K562 (cell line): Measurements from ENCODE around the gene PRICKLE4. TPM values are rescaled to one million over a fixed set of nuclear protein-coding genes. Genes with fewer than 3 reads are reported as not detected.

Experiments used
- CBX8 ChIP-seq: fragments of 200-600 bp; sonication (generic); IDR thresholded peaks from 2 replicates; pipeline ENCODE4 v1.6.1; 2012; ENCODE audit warnings: borderline replicate concordance, mixed run types, low read depth, mild to moderate bottlenecking, moderate library complexity, mixed read lengths, low read length, control low read depth, inconsistent platforms; ENCODE audit not compliant: poor library complexity, severe bottlenecking; ENCODE audit errors: extremely low read depth
- DEAF1 ChIP-seq: fragments of 450-650 bp; formaldehyde crosslinking; IDR thresholded peaks from 2 replicates; pipeline ENCODE4 v1.4.0; 2020; ENCODE audit warnings: mild to moderate bottlenecking, moderate library complexity
- DPF2 ChIP-seq: fragments of 450-650 bp; IDR thresholded peaks from 2 replicates; pipeline ENCODE4 v1.6.1; 2016
- HMBOX1 ChIP-seq: sonication (generic); IDR thresholded peaks from 2 replicates; pipeline ENCODE4 v1.6.1; 2016
- HNRNPL ChIP-seq: fragments of 200-400 bp; formaldehyde crosslinking; IDR thresholded peaks from 2 replicates; pipeline ENCODE4 v1.6.1; 2017; ENCODE audit warnings: low read depth, mild to moderate bottlenecking, low read length
- L3MBTL2 ChIP-seq: fragments of 450-650 bp; IDR thresholded peaks from 2 replicates; pipeline ENCODE4 v1.6.1; 2016; ENCODE audit warnings: mild to moderate bottlenecking, moderate library complexity
- MAFK ChIP-seq: IDR thresholded peaks from 2 replicates; pipeline ENCODE4 v1.6.1; 2011; ENCODE audit warnings: low read length, improper control_type of control experiment
- MTA3 ChIP-seq: fragments of 450-650 bp; formaldehyde crosslinking; IDR thresholded peaks from 2 replicates; pipeline ENCODE4 v1.6.1; 2017; ENCODE audit warnings: mild to moderate bottlenecking, borderline replicate concordance
- NBN ChIP-seq: fragments of 450-650 bp; IDR thresholded peaks from 2 replicates; pipeline ENCODE4 v1.6.1; 2016; ENCODE audit warnings: low read depth, mild to moderate bottlenecking
- NR2C2 ChIP-seq, 2 experiments: fragments of 200-800 bp in 1 of 2; sonication (Bioruptor generic) in 1 of 2; sonication (generic) in 1 of 2; formaldehyde crosslinking in 1 of 2; IDR thresholded peaks; 2 replicates each; pipeline versions ENCODE4 v1.6.1 to v1.8.0; 2016 to 2022; ENCODE audit warnings: mild to moderate bottlenecking in 1 of 2, missing compliant biosample characterization in 1 of 2, missing genetic modification characterization in 1 of 2, missing genetic modification reagents in 1 of 2
- PBX2 ChIP-seq, 2 experiments: IDR thresholded peaks in 1 of 2; conservative IDR thresholded peaks in 1 of 2; 2 replicates each; pipeline ENCODE4 v1.6.1; 2016; ENCODE audit warnings: low read depth in 2 of 2, mild to moderate bottlenecking in 1 of 2, missing compliant biosample characterization in 1 of 2, missing genetic modification characterization in 1 of 2, moderate library complexity in 1 of 2
- TCFL5 ChIP-seq: fragments of 250-450 bp; sonication (Bioruptor Pico); conservative IDR thresholded peaks from 2 replicates; pipeline ENCODE4 v1.6.1; 2021; ENCODE audit warnings: mild to moderate bottlenecking, moderate library complexity, matching md5 sums
- U2AF2 ChIP-seq: fragments of 200-400 bp; formaldehyde crosslinking; optimal IDR thresholded peaks from 2 replicates; pipeline ENCODE3; 2017; ENCODE audit warnings: low read depth, mild to moderate bottlenecking, low read length
- ZNF224 ChIP-seq: sonication (generic); formaldehyde crosslinking; IDR thresholded peaks from 2 replicates; pipeline ENCODE4 v1.8.0; 2022; ENCODE audit warnings: mild to moderate bottlenecking, missing genetic modification reagents
- ZNF655 ChIP-seq: fragments of 250-450 bp; sonication (Bioruptor Pico); IDR thresholded peaks from 2 replicates; pipeline ENCODE4 v1.5.0; 2021
- ZNF668 ChIP-seq: fragments of 250-450 bp; sonication (Bioruptor Pico); IDR thresholded peaks from 2 replicates; pipeline ENCODE4 v1.8.0; 2022; ENCODE audit warnings: mild to moderate bottlenecking, inconsistent platforms
- ZNF785 ChIP-seq: fragments of 250-450 bp; sonication (Bioruptor Pico); IDR thresholded peaks from 2 replicates; pipeline ENCODE4 v1.4.0; 2020; ENCODE audit warnings: mild to moderate bottlenecking
- polyA plus RNA-seq, 8 experiments: library from polyadenylated mRNA; depleted of rRNA in 4 of 8; stranded (reverse) in 5 of 8; unstranded in 3 of 8; fragments of >200 nt; fragmentation: Nextera tagmentation in 2 of 8; fragmentation: Illumina TruSeq in 1 of 8; extraction: Ambion mirVana in 2 of 8; extraction: Trizol in 1 of 8; gene quantifications; 2 replicates each; pipeline versions ENCODE4 v1.2.1 to v1.2.3, GENCODE V29; 2011 to 2014; ENCODE audit warnings: inconsistent platforms in 1 of 8, missing spikeins in 1 of 8
- total RNA-seq, 7 experiments: library from RNA; depleted of rRNA in 6 of 7; stranded (reverse); fragments of >200 nt in 6 of 7; fragmentation: Illumina TruSeq in 2 of 7; extraction: Trizol in 2 of 7; gene quantifications; 2 replicates each; pipeline versions ENCODE4 v1.2.1 to v1.2.3, GENCODE V29; 2011 to 2021; ENCODE audit warnings: low replicate concordance in 1 of 7

PRICKLE4 gene
- total and polyA plus RNA-seq, 9 of the 15 experiments (the other 6 are each of a cell fraction or from before 2014, with no cell fraction given): 0.20 to 0.32 (median 0.27) TPM; not detected in 6

DNA sequence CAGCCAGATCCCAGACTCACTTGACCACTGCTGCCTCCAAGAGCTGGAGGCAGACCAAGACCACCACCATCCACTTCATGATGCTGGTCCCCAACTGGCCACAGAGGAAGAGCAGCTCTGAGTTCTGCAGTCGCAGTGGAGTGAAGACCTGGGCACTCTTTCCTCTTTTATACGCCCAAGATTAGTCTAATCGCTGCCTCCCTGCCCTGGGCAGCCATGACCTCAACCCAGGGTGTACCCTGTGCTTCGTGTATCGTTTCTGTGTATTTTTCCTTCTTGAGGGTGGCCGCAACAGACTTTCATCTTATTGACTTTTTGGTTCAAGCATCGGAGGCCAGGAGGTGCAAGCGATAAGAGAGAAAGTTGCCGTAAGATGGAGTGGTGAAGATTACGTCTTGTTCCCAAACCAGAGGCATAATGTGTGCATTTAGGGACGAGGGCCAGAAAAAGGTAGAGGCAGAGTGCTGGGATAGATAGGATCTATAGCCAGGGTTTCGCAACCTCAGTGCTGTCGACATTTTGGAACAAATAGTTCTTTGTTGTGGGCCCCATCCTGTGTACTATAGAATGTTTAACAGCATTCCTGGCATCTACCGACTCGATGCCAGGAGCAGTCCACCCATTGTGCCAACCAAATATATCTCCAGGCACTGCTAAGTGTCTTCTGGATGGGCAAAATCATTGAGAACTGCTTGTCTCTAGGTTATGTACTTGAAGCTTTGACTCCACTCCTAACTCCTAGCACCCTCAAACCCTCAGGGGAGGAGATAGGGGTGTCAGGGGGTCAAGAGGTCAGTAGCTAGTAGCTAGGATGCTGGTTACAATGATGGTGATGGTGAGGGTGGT, 33.1 kb upstream of the PRICKLE4 start, which contains the start of gene PGC (continued):
- TF ChIP-seq DEAF1 (CRISPR knock-in tag) (no peak), PBX2 (CRISPR knock-in tag; IDR thresholded peaks at IDR 0.05; ENCODE audit: low read depth) (no peak), PBX2 (tag; conservative IDR thresholded peaks at IDR 0.05; ENCODE audit: low read depth) (no peak), L3MBTL2 (peak; percentile 59), DPF2 (peak; percentile 84), ZNF655 (no peak), MTA3 (no peak; the same call in 1 of the 2 replicates), CBX8 (no peak), ZNF785 (CRISPR knock-in tag) (no peak), U2AF2 (no peak), ZNF668 (CRISPR knock-in tag) (no peak), NBN (peak; percentile 72; the same call in 1 of the 2 replicates), TCFL5 (CRISPR knock-in tag) (no peak), MAFK (no peak), HMBOX1 (no peak), ZNF224 (CRISPR knock-in tag) (no peak), HNRNPL (no peak), NR2C2 (CRISPR knock-in tag; IDR thresholded peaks at IDR 0.05) (no peak), NR2C2 (tag; IDR thresholded peaks at IDR 0.05) (0 out of 2 replicates have a peak, but pooled peaks have one; percentile 37)
